GM18868 (cell line): Measurements from ENCODE around the gene CEP19.

Experiments used
- ATAC-seq: cut with Tn5 transposase; IDR thresholded peaks from one replicate; pipeline ENCODE4 v1.9.1; 2021; ENCODE audit warnings: mild to moderate bottlenecking, moderate library complexity; ENCODE audit not compliant: unreplicated experiment

CEP19 gene

DNA sequence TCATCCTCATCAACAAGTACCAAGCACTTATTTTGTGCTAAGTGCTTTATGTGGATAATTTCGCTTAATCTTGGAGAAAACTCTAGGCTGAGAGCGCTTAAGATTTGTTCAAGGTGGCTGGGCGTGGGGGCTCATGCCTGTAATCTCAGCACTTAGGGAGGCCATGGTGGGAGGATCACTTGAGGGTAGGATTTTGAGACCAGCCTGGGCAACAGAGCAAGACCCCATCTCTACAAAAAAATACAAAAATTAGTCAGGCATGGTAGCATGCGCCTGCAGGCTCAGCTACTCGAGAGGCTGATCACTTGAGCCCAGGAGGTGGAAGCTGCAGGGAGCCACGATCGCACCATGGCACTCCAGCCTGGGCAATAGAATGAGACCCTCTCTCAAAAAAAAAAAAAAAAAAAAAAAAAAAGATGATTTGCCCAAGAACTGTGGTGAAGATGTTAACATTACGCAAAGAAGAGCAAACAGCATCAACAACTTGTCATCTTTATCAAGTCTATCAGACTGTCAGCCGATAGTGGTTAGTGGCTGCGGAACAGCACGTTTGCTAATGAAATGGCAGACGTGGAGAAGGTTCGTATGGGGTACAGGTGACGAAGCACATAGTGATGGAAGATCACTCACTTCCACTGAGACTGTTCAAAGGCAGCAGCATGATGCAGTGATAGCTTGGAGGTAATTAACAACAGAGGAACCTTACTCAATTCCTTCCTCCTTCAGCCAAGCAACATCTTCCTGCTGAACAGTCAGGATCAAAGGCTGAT, 44.8 kb downstream of the CEP19 start:
- ATAC-seq: no peak

DNA sequence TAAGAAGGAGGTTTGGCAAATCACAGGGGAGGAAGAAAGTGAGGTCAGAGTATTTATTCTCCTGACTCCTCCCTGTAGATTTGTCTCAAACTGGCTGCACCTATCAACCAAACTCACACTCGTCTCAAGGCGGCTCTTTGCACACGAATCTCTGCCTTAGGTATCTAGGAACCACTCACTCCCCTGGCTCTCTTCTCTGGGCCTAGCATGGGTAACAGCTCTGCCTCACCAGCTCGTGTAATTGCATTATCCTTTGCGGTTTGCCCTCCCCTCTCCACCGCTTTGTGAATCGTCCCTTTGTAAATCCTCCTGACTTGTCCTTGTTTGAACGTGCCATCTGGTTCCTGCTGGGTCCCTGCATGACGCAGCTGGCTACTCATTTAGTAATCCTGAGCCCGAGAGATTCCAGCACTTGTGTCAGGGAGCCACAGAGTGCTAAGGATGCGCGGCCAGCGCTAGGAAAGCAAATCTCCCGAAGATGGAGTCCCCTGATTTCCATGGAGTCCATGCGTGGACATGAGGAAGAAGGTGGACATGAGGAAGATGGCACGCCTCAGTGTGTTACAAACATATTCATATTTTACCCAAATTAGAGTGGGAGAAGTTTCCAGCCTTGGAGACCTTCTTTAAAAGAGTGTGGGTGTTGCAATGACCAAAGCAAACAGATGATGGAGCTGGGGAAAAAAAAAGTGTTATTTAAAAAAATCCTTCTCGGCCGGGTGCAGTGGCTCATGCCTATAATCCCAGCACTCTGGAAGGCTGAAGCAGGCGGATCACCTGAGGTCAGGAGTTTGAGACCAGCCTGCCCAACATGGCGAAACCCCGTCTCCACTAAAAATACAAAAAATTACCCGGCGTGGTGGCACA, 45.8 kb downstream of the CEP19 start:
- no peak for ATAC-seq

DNA sequence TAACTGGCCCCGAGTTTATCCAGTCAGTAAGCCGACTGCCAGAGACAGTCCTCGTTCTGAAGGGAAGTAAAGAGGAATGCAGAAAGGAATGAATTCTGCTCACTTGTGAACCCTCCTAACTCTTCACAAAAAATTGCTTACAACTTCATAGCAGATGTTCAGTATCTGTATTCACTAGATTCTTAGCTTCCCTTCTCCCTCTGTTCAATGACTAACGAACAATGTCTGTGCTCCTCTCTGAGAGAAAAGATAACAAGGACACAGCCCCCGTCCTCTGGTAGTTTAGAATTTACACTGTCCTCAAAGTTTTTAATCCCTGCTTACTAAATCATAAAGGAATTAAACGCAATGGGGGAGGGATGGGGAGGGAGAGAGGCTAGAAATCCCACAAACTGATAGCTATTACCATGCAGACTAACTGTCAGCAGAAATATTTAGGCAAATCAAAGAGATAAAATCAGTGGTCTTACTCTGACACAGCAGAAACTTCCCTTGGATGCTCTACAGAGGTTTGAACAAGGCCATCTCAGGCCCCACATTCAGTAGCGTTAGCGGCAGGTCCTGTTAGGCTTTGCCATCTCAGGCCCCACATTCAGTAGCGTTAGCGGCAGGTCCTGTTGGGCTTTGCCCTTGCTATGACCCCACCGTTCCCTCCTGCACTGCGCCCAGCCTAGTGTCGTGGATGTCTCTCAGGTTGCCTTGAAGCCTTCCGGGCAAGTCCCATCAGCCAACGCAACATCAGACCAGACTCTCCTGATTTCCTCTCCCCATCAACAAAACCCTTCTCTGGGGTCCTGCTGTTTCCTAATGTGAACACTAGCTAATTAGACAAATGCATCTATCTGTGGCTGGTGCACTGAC, 49.1 kb downstream of the CEP19 start:
- ATAC-seq: no peak

DNA sequence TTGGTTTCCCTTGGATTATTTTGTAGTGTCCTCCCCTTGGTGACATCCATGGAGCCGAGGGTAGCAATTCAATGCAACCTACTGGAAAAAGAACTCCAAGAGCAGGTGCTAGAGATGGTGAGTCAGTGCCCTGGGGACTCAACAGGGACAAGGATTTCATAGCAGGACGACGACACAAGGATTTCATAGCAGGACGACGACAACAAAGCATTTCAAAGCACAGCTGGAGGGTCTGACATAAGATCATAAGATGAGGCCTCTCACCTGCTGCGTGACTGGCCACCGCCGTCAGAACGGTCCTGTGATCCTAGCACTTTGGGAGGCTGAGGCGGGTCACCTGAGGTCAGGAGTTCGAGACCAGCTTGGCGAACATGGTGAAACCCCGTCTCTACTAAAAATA, 50.0 kb downstream of the CEP19 start:
- no peak for ATAC-seq

DNA sequence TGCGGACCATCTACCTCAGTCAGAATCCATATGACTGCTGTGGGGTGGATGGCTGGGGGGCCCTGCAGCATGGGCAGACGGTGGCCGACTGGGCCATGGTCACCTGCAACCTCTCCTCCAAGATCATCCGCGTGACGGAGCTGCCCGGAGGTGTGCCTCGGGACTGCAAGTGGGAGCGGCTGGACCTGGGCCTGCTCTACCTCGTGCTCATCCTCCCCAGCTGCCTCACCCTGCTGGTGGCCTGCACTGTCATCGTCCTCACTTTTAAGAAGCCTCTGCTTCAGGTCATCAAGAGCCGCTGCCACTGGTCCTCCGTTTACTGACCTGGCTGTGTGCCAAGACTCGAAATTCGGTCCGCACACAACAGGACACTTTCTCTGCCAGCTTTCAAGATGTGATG, 50.6 kb downstream of the CEP19 start:
- ATAC-seq: no peak

DNA sequence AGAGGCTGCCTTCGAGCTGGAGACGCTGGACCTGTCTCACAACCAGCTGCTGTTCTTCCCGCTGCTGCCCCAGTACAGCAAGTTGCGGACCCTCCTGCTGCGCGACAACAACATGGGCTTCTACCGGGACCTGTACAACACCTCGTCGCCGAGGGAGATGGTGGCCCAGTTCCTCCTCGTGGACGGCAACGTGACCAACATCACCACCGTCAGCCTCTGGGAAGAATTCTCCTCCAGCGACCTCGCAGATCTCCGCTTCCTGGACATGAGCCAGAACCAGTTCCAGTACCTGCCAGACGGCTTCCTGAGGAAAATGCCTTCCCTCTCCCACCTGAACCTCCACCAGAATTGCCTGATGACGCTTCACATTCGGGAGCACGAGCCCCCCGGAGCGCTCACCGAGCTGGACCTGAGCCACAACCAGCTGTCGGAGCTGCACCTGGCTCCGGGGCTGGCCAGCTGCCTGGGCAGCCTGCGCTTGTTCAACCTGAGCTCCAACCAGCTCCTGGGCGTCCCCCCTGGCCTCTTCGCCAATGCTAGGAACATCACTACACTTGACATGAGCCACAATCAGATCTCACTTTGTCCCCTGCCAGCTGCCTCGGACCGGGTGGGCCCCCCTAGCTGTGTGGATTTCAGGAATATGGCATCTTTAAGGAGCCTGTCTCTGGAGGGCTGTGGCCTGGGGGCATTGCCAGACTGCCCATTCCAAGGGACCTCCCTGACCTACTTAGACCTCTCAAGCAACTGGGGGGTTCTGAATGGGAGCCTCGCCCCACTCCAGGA, 51.5 kb downstream of the CEP19 start:
- ATAC-seq: no peak

- ATAC-seq: no peak
Observed at GRCh38 chr3:196659901-196660351, 52.1 kb downstream of the CEP19 start.
